SH-SY5Y (cell line): ENCODE data around the gene PALM.

ENCODE experiments used
- GATA2 ChIP-seq: IDR thresholded peaks from 2 replicates; pipeline ENCODE4 v1.6.1; 2011; ENCODE audit warnings: mild to moderate bottlenecking, low read depth, low read length
- GATA3 ChIP-seq: IDR thresholded peaks from 2 replicates; pipeline ENCODE4 v1.6.1; 2011; ENCODE audit warnings: low read depth, mild to moderate bottlenecking, low read length, moderate library complexity

DNA sequence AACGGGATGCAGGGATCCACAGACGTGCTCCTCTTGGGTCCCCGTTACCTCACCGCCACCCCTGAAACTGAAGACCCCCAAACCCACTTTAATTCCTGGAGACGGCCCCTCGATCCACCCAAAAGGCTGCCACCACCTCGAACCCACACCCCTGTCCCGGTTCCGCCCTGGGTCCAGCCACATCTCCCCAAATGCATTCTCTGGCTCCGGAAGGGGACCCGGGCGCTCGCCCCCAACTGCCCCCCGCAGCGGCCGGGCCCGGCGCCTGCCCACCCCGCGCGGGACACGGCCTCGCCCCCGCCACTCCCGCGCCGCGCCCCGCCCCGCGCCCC lies 32.8 kb upstream of the PALM start:
- TF ChIP-seq GATA3 (no peak), GATA2 (no peak)
